Esophagus squamous epithelium (tissue), 5 donors: ENCODE results near the gene SMIM41. TPM values are rescaled to one million over a fixed set of nuclear protein-coding genes. Genes with fewer than 3 reads are reported as not detected.
A peak's percentile ranks its signal among the peaks of the same experiment; 100 is the strongest.

Experiments used
- DNase-seq: peaks from one replicate; lab custom pipeline; 2025; lab: John Stamatoyannopoulos, UW
- H3K27ac ChIP-seq, 4 donors: fragments of 200-600 bp; sonication (generic); one replicate each; pipeline ENCODE4 v1.5.1; 2016 to 2019; ENCODE audit warnings: mild to moderate bottlenecking in 1 of 4
- H3K27me3 ChIP-seq, 4 donors: fragments of 200-600 bp; sonication (generic); 1 replicate in 3 of 4; 2 replicates in 1 of 4; pipeline versions ENCODE4 v1.5.1 to v1.6.0; 2017 to 2021; ENCODE audit warnings: antibody characterized with exemption in 1 of 4
- H3K36me3 ChIP-seq, 3 donors: fragments of 200-600 bp; sonication (generic); one replicate each; pipeline ENCODE4 v1.5.1; 2016 to 2019
- H3K4me1 ChIP-seq, 3 donors: fragments of 200-600 bp; sonication (generic); one replicate each; pipeline ENCODE4 v1.5.1; 2017 to 2019
- H3K4me3 ChIP-seq, 4 donors: fragments of 200-600 bp; sonication (generic); 1 replicate in 3 of 4; 2 replicates in 1 of 4; pipeline ENCODE4 v1.5.1; 2016 to 2019; ENCODE audit warnings: mild to moderate bottlenecking in 2 of 4, moderate library complexity in 1 of 4
- H3K9me3 ChIP-seq, 3 donors: fragments of 200-600 bp; sonication (generic); one replicate each; pipeline ENCODE4 v1.5.1; 2016 to 2019
- POLR2A ChIP-seq, 4 donors: fragments of 450-650 bp; IDR thresholded peaks; one replicate each; pipeline ENCODE4 v1.6.1; 2017; ENCODE audit warnings: antibody characterized with exemption in 4 of 4, mild to moderate bottlenecking in 4 of 4, moderate library complexity in 3 of 4
- WGBS, 2 donors: methylation state at CpG; one replicate each; pipeline ENCODE4 v1.1.5; 2018; 5-methylcytosine and 5-hydroxymethylcytosine counted together
- intact Hi-C: fragments of 100-400 bp; cut with DNase I; formaldehyde crosslinking; loops from one replicate; pipeline ENCODE4 v1.15.0; 2022
- total RNA-seq, 4 donors: library from RNA; depleted of rRNA; stranded (reverse); fragments of >200 nt; gene quantifications; one replicate each; pipeline ENCODE4 v1.1.0, GENCODE V29; 2016
- TF ChIP-seq, protein P1 (sequence below), 6 experiments: fragments of 450-650 bp in 4 of 6; fragments of 200-600 bp in 2 of 6; sonication (generic) in 2 of 6; IDR thresholded peaks; one replicate each; pipeline ENCODE4 v1.5.1; 2016 to 2019; ENCODE audit warnings: antibody characterized with exemption in 6 of 6, mild to moderate bottlenecking in 4 of 6, moderate library complexity in 4 of 6
- donor health status: DM: yes; HTN: yes; CAD: no.

Gene SMIM41
- total RNA-seq, 4 donors from 2014 or later: 0.50 to 5.7 (median 1.8) TPM; not detected in 1

DNA sequence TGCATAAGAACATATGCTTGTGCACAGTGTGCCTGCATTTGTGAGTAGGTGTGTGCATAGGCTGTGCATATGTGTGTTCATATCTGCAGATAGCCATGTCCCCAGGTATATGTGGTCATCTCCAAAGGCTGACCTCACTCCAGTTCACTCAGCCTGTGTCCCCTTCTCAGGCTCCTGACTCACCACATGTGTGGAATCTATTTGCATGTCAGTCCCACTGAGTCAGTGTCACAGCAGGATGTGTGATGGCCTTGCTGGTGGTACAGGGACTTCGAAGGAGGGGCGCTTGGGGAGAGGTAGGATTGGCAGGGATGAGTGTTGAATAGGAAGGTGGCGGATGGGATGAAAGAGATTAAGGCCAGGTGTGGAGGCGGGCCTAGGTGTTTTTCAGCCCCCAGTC lies 76.8 kb downstream of the SMIM41 start:
- intact Hi-C loops: loop anchor here (5.0 to 10.0 kb wide), 3 partner anchors 171 to 818 kb away; no protein-coding TSS in a partner anchor
- peaks cover 40 to 61% (median 42%) of the 10 kb centered on the region in 3 donors for H3K4me1 ChIP-seq
- peak overlapping the region; percentile 79 to 100 (median 92) for H3K27ac ChIP-seq
- WGBS, 2 donors: 60 to 69% methylated on average over 4 of the region's 4 CpGs
- no peak overlapping the region for H3K4me3 ChIP-seq
- H3K9me3 ChIP-seq: no peaks in the 10 kb centered on the region
- no peak for TF ChIP-seq POLR2A (IDR thresholded peaks at IDR 0.05)
- TF ChIP-seq, protein P1, sequence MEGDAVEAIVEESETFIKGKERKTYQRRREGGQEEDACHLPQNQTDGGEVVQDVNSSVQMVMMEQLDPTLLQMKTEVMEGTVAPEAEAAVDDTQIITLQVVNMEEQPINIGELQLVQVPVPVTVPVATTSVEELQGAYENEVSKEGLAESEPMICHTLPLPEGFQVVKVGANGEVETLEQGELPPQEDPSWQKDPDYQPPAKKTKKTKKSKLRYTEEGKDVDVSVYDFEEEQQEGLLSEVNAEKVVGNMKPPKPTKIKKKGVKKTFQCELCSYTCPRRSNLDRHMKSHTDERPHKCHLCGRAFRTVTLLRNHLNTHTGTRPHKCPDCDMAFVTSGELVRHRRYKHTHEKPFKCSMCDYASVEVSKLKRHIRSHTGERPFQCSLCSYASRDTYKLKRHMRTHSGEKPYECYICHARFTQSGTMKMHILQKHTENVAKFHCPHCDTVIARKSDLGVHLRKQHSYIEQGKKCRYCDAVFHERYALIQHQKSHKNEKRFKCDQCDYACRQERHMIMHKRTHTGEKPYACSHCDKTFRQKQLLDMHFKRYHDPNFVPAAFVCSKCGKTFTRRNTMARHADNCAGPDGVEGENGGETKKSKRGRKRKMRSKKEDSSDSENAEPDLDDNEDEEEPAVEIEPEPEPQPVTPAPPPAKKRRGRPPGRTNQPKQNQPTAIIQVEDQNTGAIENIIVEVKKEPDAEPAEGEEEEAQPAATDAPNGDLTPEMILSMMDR (IDR thresholded peaks at IDR 0.05): no peak
- DNase-seq: no peak
- H3K36me3 ChIP-seq: no peaks in the 10 kb centered on the region
- peaks cover 0 to 10% (median 0%) of the 10 kb centered on the region in 4 donors for H3K27me3 ChIP-seq

DNA sequence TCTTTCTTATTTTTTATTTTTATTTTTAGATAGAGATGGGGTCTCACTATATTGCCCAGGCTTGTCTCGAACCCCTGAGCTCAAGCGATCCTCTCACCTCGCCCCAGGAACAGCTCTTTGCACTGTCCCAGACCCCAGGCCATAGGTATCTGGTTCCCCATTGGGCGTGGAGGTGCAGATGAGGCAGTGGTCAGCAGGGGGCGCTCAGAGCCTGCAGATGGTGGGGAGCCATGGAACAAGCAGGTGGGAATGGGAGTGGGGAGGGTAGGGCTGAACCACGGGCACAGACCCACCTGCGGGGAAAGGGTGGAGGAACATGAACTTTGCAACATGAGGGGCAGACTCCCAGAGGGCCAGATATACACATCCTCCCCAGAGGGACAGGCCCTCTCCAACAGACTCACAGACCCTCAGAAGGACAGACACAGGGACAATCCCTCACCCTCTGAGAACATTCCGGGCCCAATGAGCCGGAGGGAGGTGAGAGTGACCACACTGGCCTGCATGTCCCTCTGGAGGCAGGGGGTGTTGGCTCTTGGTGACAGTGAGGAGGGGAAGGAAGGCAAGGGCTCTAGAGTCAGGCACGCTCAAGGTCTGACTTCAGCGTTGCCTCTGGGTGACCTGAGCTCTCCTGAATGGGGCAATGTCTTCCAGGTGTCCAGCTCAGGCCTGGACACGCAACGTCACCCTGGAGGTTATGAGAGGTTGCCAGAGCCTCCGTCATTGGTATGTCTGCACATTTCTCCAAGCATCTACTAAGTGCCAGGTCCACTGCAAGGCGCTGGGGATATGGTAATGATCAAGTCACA lies 77.5 kb downstream of the SMIM41 start:
- Histone ChIP-seq H3K36me3 (no peaks in the 10 kb centered on the region), H3K27ac (peak overlapping the region in 3 of 4 donors; percentile 79 to 100 (median 99)), H3K27me3 (peaks cover 0 to 10% (median 0%) of the 10 kb centered on the region in 4 donors), H3K4me3 (no peak overlapping the region), H3K4me1 (peaks cover 33 to 55% (median 36%) of the 10 kb centered on the region in 3 donors), H3K9me3 (no peaks in the 10 kb centered on the region)
- DNase-seq: no peak
- intact Hi-C loops: loop anchor here (5.0 to 10.0 kb wide), 3 partner anchors 170 to 818 kb away; no protein-coding TSS in a partner anchor
- no peak for TF ChIP-seq POLR2A (IDR thresholded peaks at IDR 0.05)
- TF ChIP-seq, protein P1 (IDR thresholded peaks at IDR 0.05): peak; percentile 54 to 96 (median 95)
- 33 to 42% methylated on average over 8 to 12 of the region's 15 CpGs for WGBS, 2 donors

DNA sequence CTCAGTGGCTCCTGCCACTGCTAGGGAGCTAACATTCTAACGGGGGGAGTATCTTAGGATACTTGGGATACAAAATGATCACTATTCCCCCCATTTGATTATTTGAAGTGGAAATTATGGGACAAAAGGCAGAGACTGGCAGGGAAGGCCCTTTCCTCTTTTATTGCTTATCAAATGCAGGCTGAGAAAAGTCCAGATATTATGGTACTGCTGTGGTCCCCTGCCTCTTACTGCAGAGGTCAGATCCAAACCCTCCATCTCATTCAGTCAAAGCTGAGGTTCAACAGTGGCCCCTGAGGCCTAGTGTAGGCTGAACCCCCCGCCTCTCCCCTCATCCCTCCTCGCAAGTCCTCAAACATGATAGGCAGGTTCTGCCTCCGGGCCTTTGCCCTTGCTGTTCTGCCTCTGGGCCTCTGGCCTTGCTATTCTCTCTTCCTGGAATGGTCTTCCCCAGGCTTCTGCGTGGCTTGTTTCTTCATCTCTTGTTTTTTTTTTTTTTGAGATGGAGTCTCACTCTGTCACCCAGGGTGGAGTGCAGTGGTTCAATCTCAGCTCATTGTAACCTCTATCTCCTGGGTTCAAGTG lies 78.2 kb downstream of the SMIM41 start:
- 74 to 81% methylated on average over 4 to 5 of the region's 5 CpGs for WGBS, 2 donors
- H3K36me3 ChIP-seq: no peaks in the 10 kb centered on the region
- H3K4me3 ChIP-seq: no peak overlapping the region
- no peak for TF ChIP-seq POLR2A (IDR thresholded peaks at IDR 0.05)
- TF ChIP-seq, protein P1 (IDR thresholded peaks at IDR 0.05): no peak
- intact Hi-C loops: loop anchor here (5.0 to 10.0 kb wide), 3 partner anchors 170 to 817 kb away; no protein-coding TSS in a partner anchor
- peaks cover 29 to 48% (median 29%) of the 10 kb centered on the region in 3 donors for H3K4me1 ChIP-seq
- peak overlapping the region in 3 of 4 donors; percentile 79 to 100 (median 99) for H3K27ac ChIP-seq
- peaks cover 0 to 5% (median 0%) of the 10 kb centered on the region in 4 donors for H3K27me3 ChIP-seq
- DNase-seq: no peak
- H3K9me3 ChIP-seq: no peaks in the 10 kb centered on the region

Other genes with a start within 250 kb of the SMIM41 start
- gene FIGNL2, start 231.0 kb upstream of the SMIM41 start, total RNA-seq: under 1 TPM in 3 of 4 donors, not detected in 1; 0.18 to 0.38 (median 0.19) TPM
- under 1 TPM in 1 of 4 donors, not detected in 3; 0.70 TPM for gene ANKRD33, start 191.6 kb upstream of the SMIM41 start, total RNA-seq
- 10 to 100 TPM in 3 of 4 donors, 1 to 10 TPM in 1; 2.0 to 71.3 (median 14.5) TPM for gene ACVRL1, start 172.2 kb upstream of the SMIM41 start, total RNA-seq
- 10 to 100 TPM; 11.4 to 31.7 (median 16.8) TPM for gene ACVR1B, start 128.0 kb upstream of the SMIM41 start, total RNA-seq
- 10 to 100 TPM in 1 of 4 donors, 1 to 10 TPM in 3; 1.7 to 10.7 (median 3.6) TPM for gene TAMALIN, start 72.8 kb upstream of the SMIM41 start, total RNA-seq
- gene NR4A1, start 28.3 kb upstream of the SMIM41 start, total RNA-seq: 10 to 100 TPM in 1 of 4 donors, 1 to 10 TPM in 3; 3.4 to 12.6 (median 5.6) TPM
- gene ATG101, start 9.7 kb upstream of the SMIM41 start, total RNA-seq: 10 to 100 TPM; 36.7 to 54.7 (median 40.4) TPM
- 10 to 100 TPM; 11.4 to 39.6 (median 16.5) TPM for gene KRT80, start 112.3 kb downstream of the SMIM41 start, total RNA-seq
- 100 to 1,000 TPM in 1 of 4 donors, 10 to 100 TPM in 3; 18.7 to 118 (median 64.4) TPM for gene KRT7, start 153.5 kb downstream of the SMIM41 start, total RNA-seq
- not detected for gene KRT86, start 194.9 kb downstream of the SMIM41 start, total RNA-seq
- gene KRT81, start 211.8 kb downstream of the SMIM41 start, total RNA-seq: not detected
- gene KRT83, start 241.7 kb downstream of the SMIM41 start, total RNA-seq: not detected